HCT116 (cell line): Measurements from ENCODE around the gene SENP6. TPM values are rescaled to one million over a fixed set of nuclear protein-coding genes. Genes with fewer than 3 reads are reported as not detected.

ENCODE experiments used
- ATAC-seq: fragments of 200-7000 bp; cut with Tn5 transposase; 2 replicates; pipeline ENCODE4 v1.9.1; 2020; ENCODE audit warnings: mild to moderate bottlenecking, moderate library complexity
- Bru-seq: library from RNA; stranded (reverse); fragments of 400-500 nt; gene quantifications from one replicate; lab custom pipeline; 2021; lab: Mats Ljungman, UMichigan
- BruChase-seq, 2 experiments: library from RNA; stranded (reverse); fragments of 400-500 nt; gene quantifications; one replicate each; lab custom pipeline; 2021; lab: Mats Ljungman, UMichigan
- BruUV-seq: library from RNA; stranded (reverse); fragments of 400-500 nt; replicated peaks from 2 replicates; lab custom pipeline; 2021; lab: Mats Ljungman, UMichigan
- CTCF ChIA-PET: fragments of 300-600 bp; sonication (Branson Sonifier 250); formaldehyde crosslinking; loops from one replicate; lab custom pipeline; 2021; ENCODE audit warnings: antibody characterized with exemption; lab: Charles Lee
- POLR2A ChIA-PET: fragments of 300-600, 350-600 bp; sonication (Branson Sonifier 250); formaldehyde crosslinking; loops from one replicate; lab custom pipeline; 2021; ENCODE audit warnings: antibody characterized with exemption; lab: Charles Lee
- RAD21 ChIA-PET, 2 experiments: fragments of 300-600 bp; sonication (Branson Sonifier 250); formaldehyde crosslinking; loops; one replicate each; lab custom pipeline; 2023; ENCODE audit warnings: low total read pairs in 2 of 2; ENCODE audit not compliant: uncharacterized antibody in 2 of 2, unreplicated experiment in 2 of 2, low non-redundant PET in 1 of 2; lab: Charles Lee
- DNase-seq: peaks from one replicate; pipeline ENCODE4 v3.0.0-alpha.2; 2010; ENCODE audit warnings: low read depth, low spot score
- H2AFZ ChIP-seq: fragments of 200-600 bp; shearing (Covaris generic), sonication (generic); 2 replicates; pipeline ENCODE4 v1.6.1; 2017; ENCODE audit warnings: low read depth, mixed run types, mixed read lengths, antibody characterized with exemption, low read length; ENCODE audit not compliant: poor library complexity, severe bottlenecking
- H3K27ac ChIP-seq: 2 replicates; pipeline ENCODE4 v1.5.1; 2012; ENCODE audit warnings: low read depth, low read length
- H3K27me3 ChIP-seq: fragments of 200-600 bp; sonication (generic); 2 replicates; pipeline ENCODE4 v1.6.1; 2016; ENCODE audit warnings: mixed run types, low read length, mixed read lengths; ENCODE audit not compliant: insufficient read depth
- H3K36me3 ChIP-seq, 2 experiments: fragments of 200-500 bp in 1 of 2; fragments of 200-600 bp in 1 of 2; sonication (Bioruptor generic) in 1 of 2; sonication (generic) in 1 of 2; 2 replicates each; pipeline versions ENCODE4 v1.5.1 to v1.6.1; 2014 to 2016; ENCODE audit warnings: low read length in 2 of 2, inconsistent platforms in 1 of 2, mixed read lengths in 1 of 2, mixed run types in 1 of 2; ENCODE audit not compliant: insufficient read depth in 2 of 2, control insufficient read depth in 1 of 2
- H3K4me1 ChIP-seq, 2 experiments: fragments of 200-600 bp in 1 of 2; sonication (generic) in 1 of 2; 2 replicates each; pipeline versions ENCODE4 v1.5.1 to v1.6.1; 2012 to 2017; ENCODE audit warnings: low read length in 2 of 2, inconsistent platforms in 1 of 2, mild to moderate bottlenecking in 1 of 2, mixed read lengths in 1 of 2, mixed run types in 1 of 2, moderate library complexity in 1 of 2; ENCODE audit not compliant: insufficient read depth in 2 of 2, control insufficient read depth in 1 of 2
- H3K4me2 ChIP-seq: fragments of 200-600 bp; sonication (generic); 2 replicates; pipeline ENCODE4 v1.6.1; 2017; ENCODE audit warnings: mixed run types, low read length, mixed read lengths
- H3K4me3 ChIP-seq, 2 experiments: fragments of 200-600 bp in 1 of 2; sonication (generic) in 1 of 2; replicated peaks in 1 of 2; 2 replicates each; pipeline ENCODE4 v1.5.1; 2011 to 2016; ENCODE audit warnings: low read length in 2 of 2, control low read depth in 1 of 2, low read depth in 1 of 2, mild to moderate bottlenecking in 1 of 2, mixed read lengths in 1 of 2, mixed run types in 1 of 2
- H3K79me2 ChIP-seq: fragments of 200-600 bp; sonication (generic); 2 replicates; pipeline ENCODE4 v1.6.1; 2017; ENCODE audit warnings: mild to moderate bottlenecking, mixed run types, low read length, moderate library complexity, mixed read lengths; ENCODE audit not compliant: insufficient read depth
- H3K9ac ChIP-seq: fragments of 200-600 bp; sonication (generic); 2 replicates; pipeline ENCODE4 v1.6.1; 2016; ENCODE audit warnings: low read length, mixed read lengths
- H3K9me2 ChIP-seq: fragments of 200-600 bp; sonication (generic), shearing (Covaris generic); 2 replicates; pipeline ENCODE4 v1.6.1; 2017; ENCODE audit warnings: mixed run types, mild to moderate bottlenecking, moderate library complexity; ENCODE audit not compliant: insufficient read depth
- H3K9me3 ChIP-seq, 2 experiments: fragments of 200-500 bp in 1 of 2; fragments of 200-600 bp in 1 of 2; sonication (Bioruptor generic) in 1 of 2; sonication (generic) in 1 of 2; 2 replicates each; pipeline ENCODE4 v1.6.1; 2014 to 2017; ENCODE audit warnings: low read length in 2 of 2, mixed read lengths in 2 of 2, inconsistent platforms in 1 of 2, low read depth in 1 of 2, mild to moderate bottlenecking in 1 of 2, mixed run types in 1 of 2, moderate library complexity in 1 of 2; ENCODE audit not compliant: control insufficient read depth in 1 of 2, insufficient read depth in 1 of 2
- H4K20me1 ChIP-seq: fragments of 200-600 bp; sonication (generic), shearing (Covaris generic); 2 replicates; pipeline ENCODE4 v1.6.1; 2017; ENCODE audit warnings: mixed run types, mild to moderate bottlenecking, moderate library complexity; ENCODE audit not compliant: insufficient read depth
- CEBPB ChIP-seq: IDR thresholded peaks from 2 replicates; pipeline ENCODE4 v1.6.1; 2012; ENCODE audit warnings: low read depth
- EGR1 ChIP-seq: IDR thresholded peaks from 2 replicates; pipeline ENCODE4 v1.6.1; 2012; ENCODE audit warnings: low read depth
- MAX ChIP-seq: IDR thresholded peaks from 2 replicates; pipeline ENCODE4 v1.6.1; 2012
- POLR2A ChIP-seq: IDR thresholded peaks from 2 replicates; pipeline ENCODE4 v1.7.0; 2011; ENCODE audit warnings: borderline replicate concordance; ENCODE audit not compliant: insufficient read depth, insufficient read length; ENCODE audit errors: extremely low read depth
- POLR2AphosphoS5 ChIP-seq: IDR thresholded peaks from 2 replicates; pipeline ENCODE4 v1.6.1; 2011; ENCODE audit warnings: mild to moderate bottlenecking, low read depth, low read length, moderate library complexity
- REST ChIP-seq: IDR thresholded peaks from 2 replicates; pipeline ENCODE4 v1.6.1; 2012; ENCODE audit warnings: low read depth
- SIN3A ChIP-seq: IDR thresholded peaks from 2 replicates; pipeline ENCODE4 v1.6.1; 2012; ENCODE audit warnings: low read depth
- TCF7L2 ChIP-seq: IDR thresholded peaks from 2 replicates; pipeline ENCODE4 v1.7.0; 2011; ENCODE audit warnings: borderline replicate concordance, inconsistent platforms; ENCODE audit not compliant: insufficient read depth, insufficient read length; ENCODE audit errors: extremely low read depth
- YY1 ChIP-seq: IDR thresholded peaks from 2 replicates; pipeline ENCODE4 v1.6.1; 2011; ENCODE audit warnings: low read length, low read depth, moderate library complexity, mild to moderate bottlenecking; ENCODE audit not compliant: insufficient replicate concordance; ENCODE audit errors: extremely low read depth
- ZFX ChIP-seq: fragments of 450-650 bp; IDR thresholded peaks from 2 replicates; pipeline ENCODE4 v1.6.1; 2017
- intact Hi-C: fragments of 100-400 bp; cut with micrococcal nuclease; formaldehyde crosslinking; loops from 2 replicates; pipeline ENCODE4 v1.10.0; 2022
- long read RNA-seq: library from polyadenylated mRNA; unstranded; transcript quantifications from one replicate; pipeline ENCODE4 v2.0.0, GENCODE V29; 2021; ENCODE audit not compliant: unreplicated experiment
- polyA plus RNA-seq: library from polyadenylated mRNA; unstranded; fragments of >200 nt; gene quantifications from 2 replicates; pipeline ENCODE4 v1.2.1, GENCODE V29; 2012; ENCODE audit warnings: missing spikeins
- total RNA-seq: library from RNA; stranded (reverse); gene quantifications from one replicate; pipeline ENCODE4 v1.2.1, GENCODE V29; 2021; ENCODE audit not compliant: unreplicated experiment

Gene SENP6
- total RNA-seq: 78.1 TPM
- polyA plus RNA-seq: 16.5 and 17.9 TPM in 2 replicates
- percentile 95 among the genes with signal in this experiment for Bru-seq, nascent RNA
- BruChase-seq, experiment 1, labeled RNA remaining after a 6-hour chase: percentile 90 among the genes with signal in this experiment
- percentile 93 among the genes with signal in this experiment for BruChase-seq, experiment 2, labeled RNA remaining after a 2-hour chase
- long read RNA-seq, full-length matches to known transcripts: 41 of 136 reads
- long read RNA-seq, partial matches to known transcripts: 23 of 136 reads
- long read RNA-seq, other reads (novel, unspliced or antisense): 72 of 136 reads

- intact Hi-C loops: no loop called here
- no peaks in the 10 kb centered on the region for H3K9me2 ChIP-seq
- peaks cover 5 to 23% of the 10 kb centered on the region in 2 experiments; a peak in 3 of 4 replicates for H3K4me1 ChIP-seq
- no peaks in the 10 kb centered on the region for H3K27me3 ChIP-seq
- BruUV-seq: no TSS peak
- no peaks in the 10 kb centered on the region for H3K9me3 ChIP-seq
- ChIA-PET CTCF (no interaction called here), RAD21 (no interaction called here), POLR2A (interaction anchor here (1.0 kb wide), 1 partner anchor 16 kb away, joined by 4 read pairs; no protein-coding TSS in a partner anchor)
- H3K79me2 ChIP-seq: peaks cover 54% of the 10 kb centered on the region
- DNase-seq (peak; percentile 27), ATAC-seq (peak; percentile 85)
- peak within 1 kb of the TSS; percentile 95 for H3K9ac ChIP-seq
- H3K36me3 ChIP-seq: no peaks in the 10 kb centered on the region
- H2AFZ ChIP-seq: peak within 1 kb of the TSS; percentile 56
- peak within 1 kb of the TSS; percentile 82 for H3K4me2 ChIP-seq
- H3K4me3 ChIP-seq: peak within 1 kb of the TSS; percentile 73 to 92
- H3K27ac ChIP-seq: peak within 1 kb of the TSS; percentile 94
- peaks cover 6% of the 10 kb centered on the region; the same call in 1 of the 2 replicates for H4K20me1 ChIP-seq
- TF ChIP-seq EGR1: peak; percentile 58; the same call in 1 of the 2 replicates
- TF ChIP-seq ZFX: no peak
- TF ChIP-seq CEBPB: no peak
- TF ChIP-seq POLR2A: peak; percentile 49
- no peak for TF ChIP-seq TCF7L2
- TF ChIP-seq SIN3A: peak; percentile 61; the same call in 1 of the 2 replicates
- TF ChIP-seq MAX: peak; percentile 79
- peak; percentile 80 for TF ChIP-seq YY1
- peak; percentile 91 for TF ChIP-seq POLR2AphosphoS5
- no peak for TF ChIP-seq REST
These were observed at the start of gene SENP6 for GRCh38 chr6:75601304-75602245. SENP6 (plus strand) TSS chr6:75601880; CDS start chr6:75602525, 645 bp downstream.
